Type B pancreatic cell (in vitro differentiated cells): Measurements from ENCODE around the gene POLN. TPM values are rescaled to one million over a fixed set of nuclear protein-coding genes. Genes with fewer than 3 reads are reported as not detected.

ENCODE experiments used
- DNase-seq: peaks from one replicate; pipeline ENCODE4 v3.0.0; 2021; ENCODE audit warnings: mixed read lengths; ENCODE audit not compliant: unreplicated experiment; ENCODE audit errors: extremely low spot score
- H3K27ac Mint-ChIP-seq: 2 replicates; pipeline ENCODE4 v1.8.0; 2021; ENCODE audit warnings: mild to moderate bottlenecking, mixed read lengths
- H3K27me3 Mint-ChIP-seq: 2 replicates; pipeline ENCODE4 v1.8.0; 2021; ENCODE audit warnings: mixed read lengths
- H3K36me3 Mint-ChIP-seq: 2 replicates; pipeline ENCODE4 v1.8.0; 2021; ENCODE audit warnings: mixed read lengths
- H3K4me1 Mint-ChIP-seq: one replicate; pipeline ENCODE4 v1.8.0; 2021; ENCODE audit warnings: mixed read lengths; ENCODE audit not compliant: unreplicated experiment
- H3K4me3 Mint-ChIP-seq: 2 replicates; pipeline ENCODE4 v1.8.0; 2021; ENCODE audit warnings: mild to moderate bottlenecking, mixed read lengths
- H3K9me3 Mint-ChIP-seq: 2 replicates; pipeline ENCODE4 v1.8.0; 2021; ENCODE audit warnings: mixed read lengths
- total RNA-seq: library from RNA; stranded (reverse); gene quantifications from 2 replicates; pipeline ENCODE4 v1.2.1, GENCODE V29; 2021; ENCODE audit warnings: low replicate concordance
- TF ChIP-seq, protein P1 (sequence below): fragments of 200-600 bp; sonication (generic); conservative IDR thresholded peaks from 2 replicates; pipeline ENCODE4 v1.5.0; 2021; ENCODE audit warnings: antibody characterized with exemption, mild to moderate bottlenecking

The POLN gene
- total RNA-seq, 1 donor from 2014 or later = 4.1 TPM

DNA sequence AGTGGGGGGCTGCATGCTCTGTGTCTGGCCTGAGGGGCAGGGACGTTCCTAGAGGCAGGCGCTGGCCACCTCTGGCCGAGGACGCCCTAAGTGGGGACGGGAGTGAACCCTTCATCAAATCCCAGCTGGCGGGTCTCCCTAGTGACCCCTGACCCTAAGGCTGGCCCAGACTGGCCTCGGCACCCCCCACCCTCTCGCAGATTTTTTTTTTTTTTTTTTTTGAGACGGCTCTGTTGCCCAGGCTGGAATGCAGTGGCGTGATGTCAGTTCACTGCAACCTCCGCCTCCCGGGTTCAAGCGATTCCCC, 21.0 kb upstream of the POLN start:
- H3K27me3 Mint-ChIP-seq = no peaks in the 10 kb centered on the region
- no peak overlapping the region for H3K27ac Mint-ChIP-seq
- TF ChIP-seq, protein P1, sequence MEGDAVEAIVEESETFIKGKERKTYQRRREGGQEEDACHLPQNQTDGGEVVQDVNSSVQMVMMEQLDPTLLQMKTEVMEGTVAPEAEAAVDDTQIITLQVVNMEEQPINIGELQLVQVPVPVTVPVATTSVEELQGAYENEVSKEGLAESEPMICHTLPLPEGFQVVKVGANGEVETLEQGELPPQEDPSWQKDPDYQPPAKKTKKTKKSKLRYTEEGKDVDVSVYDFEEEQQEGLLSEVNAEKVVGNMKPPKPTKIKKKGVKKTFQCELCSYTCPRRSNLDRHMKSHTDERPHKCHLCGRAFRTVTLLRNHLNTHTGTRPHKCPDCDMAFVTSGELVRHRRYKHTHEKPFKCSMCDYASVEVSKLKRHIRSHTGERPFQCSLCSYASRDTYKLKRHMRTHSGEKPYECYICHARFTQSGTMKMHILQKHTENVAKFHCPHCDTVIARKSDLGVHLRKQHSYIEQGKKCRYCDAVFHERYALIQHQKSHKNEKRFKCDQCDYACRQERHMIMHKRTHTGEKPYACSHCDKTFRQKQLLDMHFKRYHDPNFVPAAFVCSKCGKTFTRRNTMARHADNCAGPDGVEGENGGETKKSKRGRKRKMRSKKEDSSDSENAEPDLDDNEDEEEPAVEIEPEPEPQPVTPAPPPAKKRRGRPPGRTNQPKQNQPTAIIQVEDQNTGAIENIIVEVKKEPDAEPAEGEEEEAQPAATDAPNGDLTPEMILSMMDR = no peak
- H3K4me1 Mint-ChIP-seq = no peaks in the 10 kb centered on the region
- DNase-seq = no peak
- no peaks in the 10 kb centered on the region for H3K9me3 Mint-ChIP-seq
- peak overlapping the region; percentile 83 for H3K4me3 Mint-ChIP-seq
- H3K36me3 Mint-ChIP-seq = no peaks in the 10 kb centered on the region

DNA sequence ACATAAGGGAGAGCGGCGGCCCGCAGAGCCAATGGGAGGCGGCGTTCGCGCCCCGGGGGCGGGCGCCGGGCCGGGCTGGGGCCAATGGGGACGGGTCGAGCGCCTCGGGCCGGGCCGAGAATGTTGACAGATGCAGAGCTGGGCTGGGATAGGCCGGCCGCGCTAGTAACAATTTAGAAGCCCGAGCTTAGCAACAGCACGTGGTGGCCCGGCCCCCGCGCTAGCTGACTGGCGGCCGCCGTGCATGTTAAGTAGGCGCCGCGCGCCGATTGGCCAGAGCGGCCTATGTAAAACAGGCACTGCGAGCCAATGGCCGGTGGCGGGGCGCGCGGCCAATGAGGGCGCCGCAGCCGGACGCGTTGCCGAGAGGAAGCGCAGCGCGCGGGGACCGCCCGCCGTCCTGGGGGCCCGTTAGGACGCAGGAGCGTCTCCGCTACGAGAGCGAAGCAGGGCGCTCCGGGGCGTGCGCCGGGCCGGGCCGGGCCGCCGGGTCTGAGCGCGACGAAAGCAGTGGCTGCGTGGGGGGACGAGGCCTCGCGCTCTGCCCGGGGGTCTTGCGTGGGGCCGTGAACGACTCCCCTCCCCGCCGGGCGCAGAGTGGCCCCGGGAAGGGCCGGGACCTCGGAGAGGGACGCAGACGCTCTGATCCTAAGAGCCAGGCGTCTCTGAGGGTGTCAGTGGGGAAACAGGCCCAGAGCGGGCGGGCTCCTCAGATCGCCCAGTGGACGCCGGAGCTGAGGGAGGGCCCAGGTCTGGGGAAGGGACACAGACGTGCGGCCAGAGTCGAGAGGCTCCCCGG, 20.4 kb upstream of the POLN start:
- H3K9me3 Mint-ChIP-seq = no peaks in the 10 kb centered on the region
- peak; percentile 99 for DNase-seq
- no peaks in the 10 kb centered on the region for H3K4me1 Mint-ChIP-seq
- H3K4me3 Mint-ChIP-seq = peak overlapping the region; percentile 83
- TF ChIP-seq, protein P1 = no peak
- no peak overlapping the region for H3K27ac Mint-ChIP-seq
- no peaks in the 10 kb centered on the region for H3K27me3 Mint-ChIP-seq
- no peaks in the 10 kb centered on the region for H3K36me3 Mint-ChIP-seq

DNA sequence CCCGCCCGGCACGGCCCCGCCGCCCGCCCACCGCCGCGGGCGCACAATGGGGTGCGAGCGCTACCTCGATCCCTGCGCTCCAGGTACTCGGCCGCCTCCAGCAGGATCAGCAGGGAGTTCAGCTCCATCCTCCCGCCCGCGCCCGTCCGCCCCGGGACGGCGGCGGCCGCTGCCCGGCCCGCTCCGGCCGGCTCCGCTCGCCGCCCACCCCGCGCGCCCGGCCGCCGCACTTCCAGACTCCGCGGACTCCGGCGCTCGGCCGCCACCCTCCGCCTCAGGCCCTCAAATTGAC, 19.9 kb upstream of the POLN start, which contains the start of gene MXD4:
TSS of gene MXD4 (minus strand) at position 257 of the 292 bp plus-strand sequence. CDS start at position 128, 129 bp downstream.
- no peak for DNase-seq
- TF ChIP-seq, protein P1 = no peak
- no peaks in the 10 kb centered on the region for H3K4me1 Mint-ChIP-seq
- no peak within 1 kb of the TSS for H3K27ac Mint-ChIP-seq
- H3K9me3 Mint-ChIP-seq = no peaks in the 10 kb centered on the region
- no peaks in the 10 kb centered on the region for H3K36me3 Mint-ChIP-seq
- peak within 1 kb of the TSS; percentile 83 for H3K4me3 Mint-ChIP-seq
- H3K27me3 Mint-ChIP-seq = no peaks in the 10 kb centered on the region

DNA sequence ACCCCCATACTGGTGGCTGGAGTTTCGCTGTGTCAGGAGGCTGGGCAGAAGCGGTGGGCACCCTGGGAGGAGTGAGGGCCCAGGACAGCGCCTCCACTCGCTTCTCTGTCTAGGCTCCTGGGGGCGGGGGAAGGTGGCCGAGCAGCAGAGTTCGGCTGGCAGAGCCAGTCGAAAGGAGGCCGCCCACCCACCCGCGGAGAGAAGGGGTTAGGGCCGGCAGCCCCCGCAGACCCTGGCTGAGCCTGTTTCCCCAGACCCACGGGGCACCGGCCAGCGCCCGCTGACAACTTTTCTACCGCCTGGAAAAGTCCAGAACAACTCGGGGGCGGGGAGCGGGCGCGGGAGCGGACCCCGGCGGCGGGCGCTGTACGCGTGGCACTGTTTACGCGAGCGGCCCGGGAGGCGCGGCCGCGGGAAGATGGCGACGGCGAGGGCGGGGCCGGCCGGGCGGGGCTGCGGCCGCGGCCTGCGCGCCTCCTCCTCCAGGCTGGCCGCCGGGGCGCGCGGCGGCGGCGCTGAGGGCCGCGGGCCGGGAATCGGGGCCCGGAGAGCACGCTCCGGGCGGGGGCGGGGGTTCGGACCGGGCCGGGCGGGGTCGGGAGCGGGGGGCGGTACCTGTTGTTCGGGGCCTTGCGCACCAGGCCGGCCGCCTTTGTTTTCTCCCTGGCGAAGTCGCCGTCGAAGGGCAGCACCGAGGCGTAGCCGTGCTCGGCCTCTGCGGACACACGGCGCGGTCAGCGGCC, 19.4 kb upstream of the POLN start:
- TF ChIP-seq, protein P1 = no peak
- Mint-ChIP-seq H3K36me3 (no peaks in the 10 kb centered on the region), H3K27ac (no peak overlapping the region), H3K9me3 (no peaks in the 10 kb centered on the region), H3K4me1 (no peaks in the 10 kb centered on the region), H3K4me3 (peak overlapping the region; percentile 79), H3K27me3 (no peaks in the 10 kb centered on the region)
- DNase-seq = no peak

DNA sequence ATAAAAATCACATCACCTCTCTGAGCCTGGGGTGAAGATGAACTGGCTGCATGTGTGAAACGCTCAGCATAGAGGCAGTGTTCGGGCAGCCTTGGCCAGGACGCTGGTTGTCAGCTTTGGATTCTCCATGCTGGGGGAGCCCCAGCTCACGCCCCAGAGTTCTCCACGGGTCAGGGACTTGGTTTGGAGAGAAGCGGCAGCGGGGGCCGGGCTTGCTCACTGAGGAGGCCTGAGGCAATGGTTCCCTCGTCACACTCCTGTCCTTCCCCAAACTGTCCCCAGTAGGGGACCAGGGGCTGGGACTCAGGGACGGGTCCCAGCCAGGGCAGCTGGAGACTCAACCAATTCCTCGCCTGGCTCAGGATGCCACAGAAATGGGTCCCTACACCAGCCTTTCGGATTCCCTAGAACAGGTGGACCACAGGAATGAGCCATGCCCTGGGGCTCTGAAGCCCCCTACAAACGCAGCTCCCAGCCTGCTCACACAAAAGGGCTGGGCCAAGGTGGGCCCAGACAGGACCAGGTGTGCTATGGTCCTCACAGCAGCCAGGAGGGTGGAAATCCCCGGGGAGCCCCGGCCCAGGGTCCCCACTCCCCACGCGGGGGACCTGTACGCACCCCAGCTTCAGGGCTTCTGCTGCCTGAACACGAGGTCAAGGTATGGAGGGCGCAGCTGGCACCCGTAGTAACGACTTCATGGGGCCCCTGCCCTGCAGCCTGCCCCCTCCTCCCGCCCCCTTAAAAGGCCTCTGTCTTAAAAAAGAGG, 18.6 kb upstream of the POLN start:
- H3K9me3 Mint-ChIP-seq = no peaks in the 10 kb centered on the region
- no peaks in the 10 kb centered on the region for H3K27me3 Mint-ChIP-seq
- peak; percentile 65 for DNase-seq

More for the DNA sequence above, 18.6 kb upstream of the POLN start:
- no peaks in the 10 kb centered on the region for H3K36me3 Mint-ChIP-seq
- no peaks in the 10 kb centered on the region for H3K4me1 Mint-ChIP-seq
- TF ChIP-seq, protein P1 = no peak
- H3K27ac Mint-ChIP-seq = no peak overlapping the region
- peak overlapping the region; percentile 79 for H3K4me3 Mint-ChIP-seq
